PC-9 (cell line): ENCODE results near the gene TOMM22.

ENCODE experiments used
- EZH2 ChIP-seq: fragments of 200-600 bp; sonication (generic); IDR thresholded peaks from 2 replicates; pipeline ENCODE4 v1.8.0; 2017; ENCODE audit warnings: antibody characterized with exemption, low read depth
- TF ChIP-seq, protein P1 (sequence below): fragments of 200-600 bp; sonication (generic); conservative IDR thresholded peaks from 2 replicates; pipeline ENCODE4 v1.6.1; 2017; ENCODE audit warnings: mixed run types, antibody characterized with exemption, mild to moderate bottlenecking, moderate library complexity

DNA sequence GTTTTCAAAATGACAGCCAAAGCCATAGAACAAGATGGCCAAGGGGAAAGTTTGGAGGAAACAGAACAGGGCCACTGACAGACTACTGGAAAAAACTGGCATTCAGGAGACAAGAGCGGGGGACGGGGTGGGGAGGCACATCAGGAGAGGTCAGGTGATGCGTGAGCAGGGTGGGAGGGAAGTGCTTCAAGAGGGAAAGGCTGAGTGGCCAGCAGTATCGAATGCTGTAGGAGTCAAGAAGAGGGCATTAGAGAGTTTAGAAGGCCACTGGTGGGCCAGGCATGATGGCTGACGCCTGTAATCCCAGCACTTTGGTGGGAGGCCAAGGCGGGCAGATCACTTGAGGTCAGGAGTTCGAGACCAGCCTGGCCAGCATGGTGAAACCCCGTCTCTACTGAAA is 32.2 kb downstream of the TOMM22 start:
- TF ChIP-seq, protein P1, sequence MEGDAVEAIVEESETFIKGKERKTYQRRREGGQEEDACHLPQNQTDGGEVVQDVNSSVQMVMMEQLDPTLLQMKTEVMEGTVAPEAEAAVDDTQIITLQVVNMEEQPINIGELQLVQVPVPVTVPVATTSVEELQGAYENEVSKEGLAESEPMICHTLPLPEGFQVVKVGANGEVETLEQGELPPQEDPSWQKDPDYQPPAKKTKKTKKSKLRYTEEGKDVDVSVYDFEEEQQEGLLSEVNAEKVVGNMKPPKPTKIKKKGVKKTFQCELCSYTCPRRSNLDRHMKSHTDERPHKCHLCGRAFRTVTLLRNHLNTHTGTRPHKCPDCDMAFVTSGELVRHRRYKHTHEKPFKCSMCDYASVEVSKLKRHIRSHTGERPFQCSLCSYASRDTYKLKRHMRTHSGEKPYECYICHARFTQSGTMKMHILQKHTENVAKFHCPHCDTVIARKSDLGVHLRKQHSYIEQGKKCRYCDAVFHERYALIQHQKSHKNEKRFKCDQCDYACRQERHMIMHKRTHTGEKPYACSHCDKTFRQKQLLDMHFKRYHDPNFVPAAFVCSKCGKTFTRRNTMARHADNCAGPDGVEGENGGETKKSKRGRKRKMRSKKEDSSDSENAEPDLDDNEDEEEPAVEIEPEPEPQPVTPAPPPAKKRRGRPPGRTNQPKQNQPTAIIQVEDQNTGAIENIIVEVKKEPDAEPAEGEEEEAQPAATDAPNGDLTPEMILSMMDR = no peak
- no peak for TF ChIP-seq EZH2
